Motor neuron (in vitro differentiated cells): ENCODE measurements around the gene SYNPR. TPM values are rescaled to one million over a fixed set of nuclear protein-coding genes. Genes with fewer than 3 reads are reported as not detected.

ENCODE experiments used
- ATAC-seq, 8 experiments: fragments of 200-7000 bp; cut with Tn5 transposase; replicated peaks in 6 of 8; 2 replicates each; pipeline ENCODE4 v1.8.0; 2021; ENCODE audit warnings: mild to moderate bottlenecking in 8 of 8, moderate library complexity in 8 of 8
- H3K27ac ChIP-seq, 2 donors: fragments of 250-450 bp; sonication (Bioruptor Pico); 2 replicates each; pipeline ENCODE4 v1.9.0; 2021; ENCODE audit warnings: antibody characterized with exemption in 2 of 2, mild to moderate bottlenecking in 2 of 2, moderate library complexity in 1 of 2
- H3K4me1 ChIP-seq, 2 donors: fragments of 250-450 bp; sonication (Bioruptor Pico); replicated peaks in 1 of 2; 2 replicates each; pipeline ENCODE4 v1.6.1; 2021; ENCODE audit warnings: antibody characterized with exemption in 2 of 2, mild to moderate bottlenecking in 2 of 2, moderate library complexity in 1 of 2
- H3K4me3 ChIP-seq, 5 donors: fragments of 250-450 bp; sonication (Bioruptor Pico); 2 replicates each; pipeline ENCODE4 v1.9.0; 2021; ENCODE audit warnings: antibody characterized with exemption in 5 of 5, mild to moderate bottlenecking in 5 of 5, moderate library complexity in 4 of 5
- WGBS, 10 experiments: fragments of 450-650 bp; shearing (Covaris generic); methylation state at CpG; one replicate each; pipeline ENCODE4 v1.0.0; 2022; 5-methylcytosine and 5-hydroxymethylcytosine counted together
- in situ Hi-C, 9 experiments: fragments of 400-800 bp; cut with MboI; loops; one replicate each; pipeline ENCODE4 v1.15.0; 2021; ENCODE audit warnings: low sequenced_read_pairs in 9 of 9, low pct_unique_long_range_greater_than_20kb in 2 of 9; ENCODE audit not compliant: unreplicated experiment in 9 of 9
- total RNA-seq, 8 experiments: library from RNA; unstranded; fragments of 300-600 nt; gene quantifications; 2 replicates each; pipeline versions ENCODE4 v1.2.3 to v1.2.4, GENCODE V29; 2022

The SYNPR gene
- total RNA-seq, 8 experiments from 2014 or later: 0.18 to 6.3 (median 1.9) TPM

DNA sequence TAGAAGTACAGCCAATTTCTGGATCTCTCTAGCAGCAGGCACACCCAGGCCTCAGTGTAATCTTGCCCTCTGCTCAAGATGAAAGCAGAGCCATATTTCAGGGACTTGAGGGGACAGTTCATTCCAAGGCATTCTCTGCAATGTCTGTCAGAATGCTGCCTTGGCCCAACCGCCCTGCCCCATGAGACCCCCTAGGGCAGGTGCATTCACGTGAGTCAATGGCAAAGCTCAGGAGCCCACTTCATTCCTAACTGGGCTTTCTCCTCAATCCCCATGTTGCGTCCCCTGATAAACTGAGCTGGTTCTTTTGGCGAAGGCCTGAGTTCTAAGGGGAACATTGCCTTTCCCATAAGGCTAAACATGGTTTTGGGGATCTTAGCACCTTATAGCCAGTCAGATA lies 383.9 kb downstream of the SYNPR start:
- in situ Hi-C loops: no loop called here
- Histone ChIP-seq H3K27ac (no peak overlapping the region), H3K4me1 (peaks cover 0 to 4% of the 10 kb centered on the region in 2 donors), H3K4me3 (no peak overlapping the region)
- ATAC-seq: no peak
- 47 to 100% (median 78%) methylated on average over 1 to 4 of the region's 4 CpGs; no CpG with 5 or more reads in 3 of the 10 experiments for WGBS, 10 experiments

DNA sequence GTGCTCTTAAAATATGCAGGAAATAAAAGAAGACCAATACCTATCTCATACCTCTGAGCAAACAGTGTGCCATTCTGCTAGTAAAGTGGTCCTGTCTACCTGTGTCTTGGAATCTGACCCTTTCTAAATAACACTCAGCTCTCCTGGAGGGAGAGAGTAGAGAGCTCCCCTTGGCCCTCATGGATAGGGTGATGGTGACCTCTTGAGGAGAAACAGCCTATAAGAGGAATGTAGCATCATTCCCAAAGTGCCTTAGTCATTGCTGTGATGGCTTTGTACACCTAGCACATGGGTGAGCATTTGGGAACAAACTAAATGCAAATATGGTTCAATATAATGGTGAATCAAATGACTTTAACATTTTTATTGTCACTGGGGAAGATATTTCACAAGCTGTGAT lies 384.4 kb downstream of the SYNPR start:
- Histone ChIP-seq H3K4me3 (no peak overlapping the region), H3K27ac (no peak overlapping the region), H3K4me1 (no peaks in the 10 kb centered on the region)
- in situ Hi-C loops: no loop called here
- peak in 1 of 8 experiments; percentile 56 for ATAC-seq
